ENCODE results near the gene FAM114A1. TPM values are rescaled to one million over a fixed set of nuclear protein-coding genes. Genes with fewer than 3 reads are reported as not detected.
A peak's percentile ranks its signal among the peaks of the same experiment; 100 is the strongest.
"Not testable (repeated sequence)": the region's sequence is repeated elsewhere in the genome, so short reads cannot be mapped to it uniquely, and the experiment has no call there.

The FAM114A1 gene
- total RNA-seq, 1 donor from 2014 or later = 82.3 TPM

DNA sequence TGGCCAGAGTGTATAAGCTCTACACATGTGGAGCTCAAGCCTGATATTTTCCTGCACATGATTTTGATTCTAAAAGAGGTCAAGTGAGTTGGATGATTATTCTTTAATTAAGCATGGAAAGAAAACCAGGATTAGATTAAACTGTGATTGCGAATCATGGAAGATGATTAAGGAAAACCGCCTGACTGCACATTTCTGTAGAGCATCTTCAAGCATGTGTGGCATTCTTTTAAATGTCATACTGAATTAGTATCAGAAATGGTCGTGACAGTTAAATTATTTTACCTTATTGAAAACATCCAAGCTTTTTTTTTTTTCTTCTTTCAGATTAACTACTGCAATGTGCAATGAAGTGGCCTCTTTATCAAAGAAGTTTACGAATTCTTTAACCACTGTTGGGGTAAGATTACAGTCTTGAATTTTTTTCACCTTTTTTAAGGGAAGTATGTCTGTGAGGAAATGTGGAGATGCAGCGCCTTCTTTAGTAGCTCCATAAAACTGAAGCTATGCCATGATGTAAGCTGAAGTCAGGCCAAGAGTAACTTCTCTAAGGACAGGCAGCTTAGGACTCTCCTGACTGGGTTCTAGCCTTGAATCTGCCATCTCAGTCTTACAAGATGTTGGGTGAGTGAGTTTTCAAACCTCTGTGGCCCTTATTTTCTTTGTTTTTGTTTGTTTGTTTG, 67.9 kb downstream of the FAM114A1 start:
- no peak for DNase-seq

DNA sequence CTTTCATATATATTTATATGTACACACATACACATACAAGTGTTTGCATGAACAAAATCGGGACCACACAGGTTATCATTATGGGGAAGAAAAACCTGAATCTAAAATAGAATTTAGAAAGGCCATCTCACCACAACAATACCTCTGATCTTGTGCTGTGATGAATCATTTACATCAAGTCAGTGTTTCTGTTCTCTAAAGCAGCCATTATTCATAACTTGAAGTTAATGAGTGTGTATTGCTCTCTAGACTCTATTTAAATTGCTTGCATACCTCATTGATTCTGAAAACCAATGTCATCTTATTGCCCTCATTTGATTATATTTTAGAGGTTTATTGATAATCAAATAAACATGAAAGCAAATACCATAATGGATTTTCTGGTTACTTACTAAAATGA, 71.6 kb downstream of the FAM114A1 start:
- DNase-seq = no peak

DNA sequence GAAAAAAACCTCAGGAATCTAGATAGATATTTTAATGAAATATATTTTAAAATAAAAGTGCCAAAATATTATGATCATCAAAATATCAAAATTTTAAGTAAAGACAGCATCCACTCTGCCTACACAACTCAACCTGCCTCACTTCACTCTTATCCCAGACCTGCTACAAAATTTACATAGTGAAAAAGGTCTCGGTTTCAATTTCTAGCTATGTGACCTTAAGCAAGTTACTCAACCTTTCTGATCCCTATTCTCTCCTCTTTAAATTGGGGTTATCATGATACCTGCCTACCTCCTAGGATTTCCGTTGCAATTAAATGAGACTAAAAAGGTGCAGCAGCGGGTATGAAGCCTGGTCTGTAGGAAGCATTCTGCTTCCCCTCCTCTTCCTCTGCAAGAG, 72.9 kb downstream of the FAM114A1 start:
- DNase-seq = no peak

DNA sequence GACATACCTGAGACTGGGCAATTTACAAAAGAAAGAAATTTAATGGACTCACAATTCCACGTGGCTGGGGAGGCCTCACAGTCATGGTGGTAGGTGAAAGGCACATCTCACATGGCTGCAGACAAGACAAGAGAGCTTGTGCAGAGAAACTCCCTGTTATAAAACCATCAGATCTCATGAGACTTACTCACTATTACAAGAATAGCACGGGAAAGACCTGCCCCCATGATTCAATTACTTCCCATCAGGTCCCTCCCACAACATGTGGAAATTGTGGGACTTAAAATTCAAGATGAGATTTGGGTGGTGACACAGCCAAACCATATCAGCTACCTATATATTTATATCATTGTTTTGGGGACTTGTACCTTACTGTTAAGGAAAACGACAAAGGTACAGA, 74.3 kb downstream of the FAM114A1 start:
- not testable (repeated sequence) for DNase-seq

DNA sequence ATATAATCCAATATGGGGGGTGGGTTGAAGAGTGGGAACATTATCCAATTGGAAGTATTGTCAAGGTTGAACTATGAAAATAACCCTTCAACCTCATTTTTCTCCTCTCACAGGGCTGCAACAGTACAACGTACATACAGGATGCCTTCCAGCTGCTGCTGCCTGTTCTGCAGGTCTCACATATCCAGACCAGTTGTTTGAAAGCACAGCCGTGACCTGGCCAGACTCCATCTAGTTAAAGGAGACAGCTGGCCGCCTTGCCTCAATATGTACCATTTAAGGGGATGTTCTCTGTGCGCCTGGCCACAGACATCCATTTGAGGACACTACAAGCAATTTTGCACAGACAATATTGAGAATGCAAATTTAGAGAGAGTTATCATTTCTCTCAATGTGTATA, 75.7 kb downstream of the FAM114A1 start:
- DNase-seq = no peak

DNA sequence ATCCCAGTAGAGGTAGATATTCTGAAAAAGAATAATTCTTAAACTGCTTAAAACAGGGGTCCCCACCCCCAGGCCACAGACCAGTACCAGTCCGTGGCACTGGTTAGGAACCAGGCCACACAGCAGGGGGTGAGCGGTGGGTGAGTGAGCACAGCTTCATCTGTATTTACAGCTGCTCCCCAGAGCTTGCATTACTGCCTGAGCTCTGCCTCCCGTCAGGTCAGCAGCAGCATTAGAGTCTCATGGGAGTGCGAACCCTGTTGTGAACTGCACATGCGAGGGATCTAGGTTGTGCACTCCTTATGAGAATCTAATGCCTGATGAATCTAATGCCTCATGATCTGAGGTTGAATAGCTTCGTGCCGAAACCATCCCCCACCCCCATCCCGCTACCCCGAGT, 76.8 kb downstream of the FAM114A1 start:
- DNase-seq = no peak

DNA sequence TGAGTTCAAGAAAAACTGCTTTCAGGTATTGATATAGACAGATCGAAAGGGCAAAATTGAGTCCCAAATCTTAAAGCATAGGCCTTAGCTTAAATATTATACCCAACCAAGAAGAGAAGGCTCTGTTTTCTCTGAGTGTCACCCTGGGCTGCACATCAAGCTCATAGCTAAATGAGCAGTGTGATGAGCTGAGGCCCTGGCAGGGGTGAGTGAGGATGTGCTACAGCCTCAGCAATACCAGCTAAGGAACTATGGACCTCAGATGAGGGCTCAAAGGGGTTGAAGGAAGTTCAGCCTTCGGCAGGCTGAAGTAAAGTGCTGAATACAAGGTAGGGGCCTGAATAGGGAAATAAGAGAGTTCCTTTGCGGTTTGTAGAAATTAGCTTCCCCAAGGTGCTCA, 79.3 kb downstream of the FAM114A1 start:
- DNase-seq = no peak

DNA sequence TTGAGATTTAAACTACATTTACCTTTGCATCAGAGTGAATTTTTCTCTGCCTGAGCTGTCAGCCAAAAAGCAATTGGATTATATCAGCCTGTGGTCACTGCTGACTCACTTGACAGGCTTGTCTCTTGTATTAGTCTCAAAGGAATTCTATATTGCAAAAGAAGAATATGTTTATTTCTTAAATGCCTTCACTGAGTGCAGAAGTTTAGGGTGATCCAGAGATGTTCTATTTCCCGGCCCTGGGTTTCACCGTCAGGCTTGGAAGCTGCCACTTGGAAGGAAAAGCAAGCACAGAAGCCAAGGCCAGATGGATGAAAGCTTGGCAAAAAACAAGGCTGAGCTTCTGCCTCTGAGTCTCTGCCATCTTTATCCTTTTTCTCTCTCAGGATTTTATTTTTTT, 80.9 kb downstream of the FAM114A1 start:
- no peak for DNase-seq

DNA sequence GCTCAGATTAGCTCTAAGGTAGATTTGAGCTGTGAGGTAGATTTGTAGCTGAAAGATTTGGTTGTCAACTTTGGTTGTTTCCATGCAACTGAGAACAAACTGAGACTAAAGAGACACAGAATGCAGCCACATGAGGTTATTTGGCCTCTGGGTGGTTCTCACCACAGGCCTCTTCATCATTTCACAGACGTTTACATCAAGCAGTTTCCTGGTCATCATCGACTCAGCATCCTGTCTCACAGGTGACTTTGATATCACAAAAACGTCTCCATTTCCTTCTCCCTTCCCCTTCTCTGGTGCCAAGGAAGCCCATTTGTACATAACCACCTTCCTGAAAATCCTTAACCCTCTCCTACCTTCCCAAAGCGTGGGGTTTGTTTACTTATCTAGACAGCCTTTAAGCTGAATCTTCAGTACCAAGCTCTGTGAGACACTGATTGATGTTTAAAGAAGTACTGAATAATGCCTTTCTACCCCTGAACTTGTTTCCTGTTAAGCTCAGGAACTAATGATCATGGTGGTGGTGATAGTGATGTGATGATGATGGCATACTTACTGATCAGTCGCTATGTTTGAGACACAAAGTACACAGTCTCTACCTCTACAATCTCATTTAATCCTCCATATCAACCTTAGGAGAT, 81.9 kb downstream of the FAM114A1 start:
- no peak for DNase-seq

DNA sequence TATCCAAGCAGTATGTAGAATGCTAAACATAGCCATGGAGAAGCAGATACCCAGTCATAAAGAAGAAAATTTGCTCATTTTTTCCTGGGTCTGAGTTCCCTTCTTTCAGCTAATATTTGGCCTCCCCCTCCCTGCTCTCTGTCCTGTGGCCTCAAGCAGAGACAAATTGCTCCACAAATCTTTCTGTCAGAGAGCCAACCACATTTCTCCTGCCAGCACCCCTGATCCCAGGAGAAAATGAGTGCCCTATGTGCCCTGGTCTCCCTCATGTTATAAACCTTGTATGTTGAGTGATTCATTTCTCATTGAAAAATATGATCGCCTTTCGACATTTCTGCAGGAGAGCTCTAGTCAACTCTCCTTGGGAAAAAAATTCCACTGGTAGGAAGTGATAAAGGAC, 82.6 kb downstream of the FAM114A1 start:
- DNase-seq = no peak

DNA sequence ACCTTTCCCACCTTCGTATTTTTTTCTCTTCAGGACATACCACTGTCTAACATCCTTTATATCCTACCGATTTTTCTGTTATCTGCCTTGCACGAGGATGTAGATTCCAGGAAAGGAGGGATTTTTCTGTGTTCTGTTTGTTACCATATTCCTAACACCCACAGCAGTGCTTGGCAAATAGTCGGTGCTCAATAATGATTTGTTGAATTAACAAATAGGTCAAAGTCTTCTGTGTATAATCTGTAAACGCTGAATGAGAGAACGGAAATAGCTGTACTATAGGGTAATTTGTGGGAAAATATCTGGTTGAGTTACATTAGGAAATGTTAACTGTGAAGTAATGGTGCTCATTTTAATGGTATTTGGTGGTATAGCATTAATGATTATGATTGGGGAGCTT, 83.1 kb downstream of the FAM114A1 start:
- no peak for DNase-seq

DNA sequence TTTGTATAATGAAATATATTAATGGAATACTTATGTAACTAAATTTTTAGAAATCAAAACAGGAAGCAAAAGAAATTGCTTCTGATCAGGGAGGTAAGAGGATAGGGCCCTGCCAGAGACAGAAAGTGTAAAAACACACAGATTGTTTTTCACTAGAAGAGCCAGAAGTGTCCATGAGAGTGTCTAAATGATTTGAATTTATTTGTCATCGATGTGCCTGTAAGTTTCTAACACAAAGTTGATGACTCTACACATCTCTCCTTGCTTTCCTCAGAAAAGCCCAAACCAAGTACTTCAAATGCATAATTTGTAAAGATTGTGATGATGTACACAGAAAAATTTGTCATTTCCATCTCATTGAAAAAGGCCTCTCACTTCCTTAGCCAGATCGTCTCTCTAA, 84.0 kb downstream of the FAM114A1 start:
- DNase-seq = no peak

DNA sequence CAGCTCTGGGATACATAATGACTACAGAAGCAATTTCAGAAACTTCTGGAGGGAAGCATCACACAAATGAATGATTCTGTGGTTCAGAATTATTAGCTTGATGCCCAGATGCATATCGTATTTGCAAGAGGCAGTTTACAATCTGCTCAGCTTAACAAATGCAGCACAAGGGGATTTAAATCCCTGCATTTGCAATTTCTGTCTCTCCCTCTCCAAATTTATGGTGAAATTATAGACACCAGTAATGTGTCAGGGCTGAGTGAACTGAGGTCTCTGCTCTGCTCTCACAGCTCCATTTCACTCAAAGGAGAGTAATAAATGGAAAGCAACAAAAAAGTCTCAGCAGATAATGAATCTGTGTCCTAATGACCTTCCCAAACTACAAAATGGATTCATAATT, 84.4 kb downstream of the FAM114A1 start:
- peak; percentile 10 for DNase-seq

DNA sequence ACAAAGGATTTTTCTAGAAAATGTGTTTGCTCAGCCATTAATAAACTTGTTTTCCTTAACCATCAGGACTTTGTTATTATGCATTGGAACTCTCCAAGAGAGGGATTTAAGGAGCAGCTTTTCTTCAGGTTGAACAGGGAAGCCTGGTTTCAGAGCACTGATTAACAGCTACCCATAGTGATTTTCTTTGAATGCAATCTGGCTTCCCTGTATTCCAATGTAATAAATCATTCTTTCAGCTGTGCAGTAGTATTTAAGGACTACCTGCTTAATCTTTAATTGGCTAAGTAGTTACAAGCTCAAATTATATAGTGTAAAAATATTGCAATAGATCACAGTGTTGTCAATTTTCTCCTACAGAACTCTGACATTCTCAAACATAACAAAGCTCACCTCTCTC, 87.1 kb downstream of the FAM114A1 start:
- no peak for DNase-seq

DNA sequence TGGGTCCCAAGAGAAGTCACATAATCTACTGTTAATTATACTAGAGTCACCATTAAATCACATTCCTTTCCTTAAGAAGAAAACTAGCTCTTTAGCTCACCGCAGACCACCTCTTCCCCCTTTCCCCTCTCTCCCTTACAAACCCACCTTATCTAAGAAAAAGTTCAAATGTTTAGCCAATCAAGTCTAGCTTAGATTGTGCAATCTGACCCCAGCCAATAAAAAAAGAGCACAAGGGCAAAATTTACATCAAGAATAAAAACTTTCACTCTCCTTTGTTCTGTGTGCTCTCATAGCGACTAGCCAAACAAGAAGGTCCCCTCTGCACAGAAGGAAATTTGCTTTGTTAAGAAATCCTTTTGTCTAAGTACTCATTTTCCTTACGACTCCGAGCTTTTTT, 88.4 kb downstream of the FAM114A1 start:
- DNase-seq = no peak

DNA sequence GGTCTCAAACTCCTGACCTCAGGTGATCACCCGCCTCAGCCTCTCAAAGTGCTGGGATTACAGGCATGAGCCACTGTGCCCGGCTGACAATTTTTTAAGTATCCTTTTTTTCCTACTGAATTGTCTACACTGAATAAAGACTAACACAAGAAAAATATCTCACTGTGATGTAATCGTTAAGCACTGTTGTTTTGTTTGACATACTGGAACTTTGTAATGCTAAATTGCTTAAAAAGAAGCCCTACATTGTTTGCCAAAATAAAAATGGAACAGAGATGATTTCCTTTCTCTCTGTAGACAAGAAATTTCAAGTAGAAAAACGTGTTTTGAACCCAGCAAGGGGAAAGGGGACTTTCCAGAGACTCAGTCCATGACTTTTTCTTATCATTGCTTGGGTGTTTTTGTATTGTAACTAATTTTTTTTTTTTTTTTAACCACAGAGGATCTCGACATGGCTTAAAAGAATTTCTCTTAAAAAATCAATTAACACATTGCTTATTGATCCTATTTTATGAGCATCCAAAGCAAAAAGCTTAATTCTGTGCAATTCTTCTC, 89.7 kb downstream of the FAM114A1 start:
- peak; percentile 23 for DNase-seq

DNA sequence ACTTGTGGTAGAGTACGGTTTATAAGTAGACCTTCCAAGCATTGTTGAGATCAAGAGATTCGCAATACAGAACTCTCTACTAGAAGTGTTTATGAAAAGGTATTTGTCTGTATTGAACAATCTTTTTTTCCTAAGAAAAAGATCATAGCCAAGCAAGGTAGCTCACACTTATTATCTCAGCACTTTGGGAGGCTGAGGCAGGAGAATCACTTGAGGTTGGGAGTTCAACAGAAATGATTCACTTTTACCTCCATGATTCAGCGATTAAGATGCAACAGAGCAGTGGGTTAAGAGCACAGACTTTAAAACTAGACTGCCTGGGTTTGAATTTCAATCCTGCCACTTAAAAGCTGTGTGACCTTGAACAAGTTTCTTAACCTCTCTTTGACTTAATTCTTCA, 90.3 kb downstream of the FAM114A1 start:
- no peak for DNase-seq

DNA sequence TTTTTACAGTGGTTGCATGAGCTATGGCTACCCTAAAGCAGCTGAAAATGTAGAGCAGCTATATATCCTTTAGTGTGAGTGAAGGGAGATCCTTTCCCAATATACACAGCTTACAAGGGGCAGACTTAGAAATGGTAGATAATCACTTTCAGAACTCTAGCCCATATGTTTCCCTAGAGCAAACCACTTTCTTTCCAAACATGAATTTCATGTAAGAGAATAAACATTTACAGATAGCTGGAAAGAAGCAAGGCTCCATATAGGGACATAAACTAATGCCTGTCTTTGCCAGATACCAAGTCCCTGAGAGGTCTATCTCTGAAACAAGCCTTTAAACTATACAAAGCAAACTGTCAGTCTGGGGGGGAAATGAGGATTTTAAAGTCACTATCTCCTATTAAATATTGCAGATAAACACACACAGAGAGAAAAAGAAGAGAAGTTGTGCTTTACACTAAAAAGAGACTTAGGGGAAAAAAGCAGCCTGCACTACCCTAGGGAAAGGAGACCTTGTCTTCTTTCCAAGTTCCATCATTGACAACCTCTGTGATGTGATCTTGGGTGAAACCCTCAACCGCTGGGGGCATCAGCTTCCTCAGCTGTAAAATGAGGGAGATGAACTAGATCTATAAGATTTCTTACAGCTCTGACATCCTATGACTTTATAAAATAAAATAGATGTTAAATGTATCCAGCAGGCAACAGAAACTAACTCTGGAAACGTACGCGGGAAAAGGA, 91.0 kb downstream of the FAM114A1 start:
- DNase-seq = peak; percentile 89

DNA sequence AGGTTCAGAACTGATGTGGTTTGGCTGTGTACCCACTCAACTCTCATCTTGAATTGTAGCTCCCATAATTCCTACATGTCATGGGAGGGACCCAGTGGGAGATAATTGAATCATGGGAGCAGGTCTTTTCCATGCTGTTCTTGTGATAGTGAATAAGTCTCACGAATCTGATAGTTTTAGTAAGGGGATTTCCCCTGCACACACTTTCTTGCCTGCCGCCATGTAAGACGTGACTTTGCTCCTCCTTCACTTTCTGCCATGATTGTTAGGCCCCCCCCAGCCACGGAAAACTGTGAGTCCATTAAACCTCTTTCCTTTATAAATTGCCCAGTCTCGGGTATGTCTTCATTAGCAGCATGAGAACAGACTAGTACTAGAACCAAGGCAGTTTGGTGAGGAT, 91.6 kb downstream of the FAM114A1 start:
- not testable (repeated sequence) for DNase-seq

DNA sequence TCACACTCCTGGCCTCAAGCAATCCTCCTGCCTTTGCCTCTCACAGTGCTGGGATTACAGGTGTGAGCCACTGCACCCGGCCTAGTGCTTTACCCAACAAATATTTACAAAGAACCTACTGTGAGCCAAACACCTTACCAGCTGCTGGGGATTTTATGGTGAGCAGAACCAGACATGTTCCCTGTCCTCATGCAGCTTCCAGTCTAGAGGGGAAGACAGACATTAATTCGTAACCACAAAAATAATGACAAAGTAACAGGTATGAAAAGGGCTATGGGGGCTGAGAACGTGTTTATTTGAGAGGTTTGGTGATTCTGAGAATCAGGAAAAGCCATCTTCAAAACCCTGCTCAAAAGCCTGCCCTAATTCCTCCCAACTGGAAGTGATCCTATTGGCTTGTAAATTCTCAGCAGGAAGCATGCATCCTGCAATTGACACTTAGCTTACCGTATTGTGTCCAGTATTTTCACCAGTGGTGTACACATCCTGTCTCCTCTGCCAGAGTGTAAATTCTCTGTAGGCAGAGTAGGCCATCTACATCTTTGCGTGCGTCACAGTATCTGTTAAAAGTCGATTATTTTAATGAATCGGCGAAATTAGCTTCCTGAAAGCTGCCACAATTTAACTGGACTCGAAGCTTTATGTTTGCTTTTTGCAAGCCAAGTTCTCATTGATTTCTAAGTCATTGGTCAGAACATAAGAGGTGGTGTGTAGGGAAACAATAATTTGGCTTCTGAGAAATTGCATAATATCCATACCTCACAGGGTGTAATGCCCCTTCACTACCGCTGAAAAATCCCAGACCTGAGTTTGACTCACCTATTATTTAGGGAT, 97.6 kb downstream of the FAM114A1 start:
- DNase-seq = no peak

DNA sequence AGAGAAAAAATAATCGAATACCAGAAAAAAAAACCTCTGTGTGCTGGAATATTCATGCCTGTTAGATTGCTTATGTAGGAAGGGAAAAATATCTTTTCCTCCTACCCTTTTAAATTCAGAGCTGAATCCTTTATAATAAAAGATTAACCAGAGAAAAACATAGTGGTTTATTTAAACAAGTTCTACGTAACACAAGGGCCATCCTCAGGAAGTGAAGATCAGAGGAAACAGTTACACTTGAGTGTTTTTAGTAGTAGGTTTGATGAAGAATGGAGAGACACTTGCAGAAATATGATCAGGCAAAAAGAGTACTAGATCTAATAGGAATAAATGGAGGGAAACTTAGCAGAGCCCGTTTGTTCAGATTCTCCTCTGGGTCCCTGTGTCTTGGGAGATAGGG, 98.3 kb downstream of the FAM114A1 start:
- DNase-seq = no peak

All from skin of body (tissue), 2 donors.